ENCODE data around the gene CLRN1.

CLRN1 gene

GRCh38 chr3:150877303-150877702 is 95.2 kb downstream of the CLRN1 start:
- no peak for TF ChIP-seq CTCF (IDR thresholded peaks at IDR 0.05; ENCODE audit: borderline replicate concordance, control extremely low read depth, extremely low read depth, insufficient read depth, missing control alignments)
- in situ Hi-C loops (cut with MboI; ENCODE audit: low sequenced_read_pairs, unreplicated experiment), result no loop called here
- no peak for DNase-seq (ENCODE audit: low spot score)

GRCh38 chr3:150876611-150877265 is 95.8 kb downstream of the CLRN1 start:
- DNase-seq (ENCODE audit: low spot score), result no peak
- in situ Hi-C loops (cut with MboI; ENCODE audit: low sequenced_read_pairs, unreplicated experiment), result no loop called here
- TF ChIP-seq CTCF (IDR thresholded peaks at IDR 0.05; ENCODE audit: borderline replicate concordance, control extremely low read depth, extremely low read depth, insufficient read depth, missing control alignments), result no peak
